Measurements from ENCODE around the gene XYLT1. TPM values are rescaled to one million over a fixed set of nuclear protein-coding genes. Genes with fewer than 3 reads are reported as not detected.

The XYLT1 gene
- total and polyA plus RNA-seq, 2 of the 8 experiments (the other 6 are each of a cell fraction or from before 2014, with no cell fraction given): 6.6 to 25.4 TPM

GRCh38 chr16:17229766-17230165 lies 241.0 kb downstream of the XYLT1 start:
- Histone ChIP-seq H2BK5ac (ENCODE audit: low read depth, low read length) (no peak overlapping the region), H3K56ac (replicated peaks; ENCODE audit: insufficient read length, low read depth, low read length) (no peak overlapping the region), H2AFZ (ENCODE audit: low read length) (no peak overlapping the region), H4K20me1 (replicated peaks in 1 of 2; ENCODE audit: control insufficient read depth in 1 of 2, insufficient read depth in 2 of 2, low read length in 2 of 2) (peaks cover 0 to 3% of the 10 kb centered on the region in 2 experiments), H3K27me3 (replicated peaks in 1 of 4; ENCODE audit: control insufficient read depth in 3 of 4, extremely low read depth in 1 of 4, insufficient read depth in 3 of 4, low read length in 3 of 4) (no peaks in the 10 kb centered on the region), H3K36me3 (ENCODE audit: control insufficient read depth in 2 of 4, insufficient read depth in 4 of 4, low read length in 3 of 4) (no peaks in the 10 kb centered on the region), H4K91ac (replicated peaks; ENCODE audit: insufficient read length, low read length) (no peak overlapping the region), H2AK5ac (ENCODE audit: low read depth, low read length) (no peak overlapping the region), H3K27ac (ENCODE audit: low read depth, low read length) (no peak overlapping the region), H3K79me2 (ENCODE audit: control insufficient read depth in 1 of 2, insufficient read depth in 2 of 2, low read length in 2 of 2) (no peaks in the 10 kb centered on the region; a peak in 1 of 4 replicates), H4K8ac (ENCODE audit: extremely low read depth, insufficient read depth, low read length) (no peak overlapping the region), H3K14ac (ENCODE audit: insufficient read length) (no peak overlapping the region), H3K18ac (ENCODE audit: extremely low read depth, low read length) (no peak overlapping the region), H3K4ac (replicated peaks; ENCODE audit: insufficient read length, low read depth, low read length) (no peak overlapping the region), H3K9me3 (ENCODE audit: insufficient read depth in 2 of 2, low read depth in 1 of 2, low read length in 1 of 2) (no peaks in the 10 kb centered on the region), H2BK15ac (ENCODE audit: low read length) (no peak overlapping the region), H2BK20ac (ENCODE audit: low read length) (no peak overlapping the region), H2BK120ac (replicated peaks; ENCODE audit: low read depth, low read length) (no peak overlapping the region), H3K4me2 (ENCODE audit: insufficient read depth in 1 of 2, low read depth in 2 of 2, low read length in 2 of 2) (no peak overlapping the region), H3K79me1 (ENCODE audit: low read depth, low read length) (peaks cover 2% of the 10 kb centered on the region; the same call in 1 of the 2 replicates), H3K9ac (replicated peaks in 1 of 4; ENCODE audit: extremely low read depth in 1 of 4, low read depth in 3 of 4, low read length in 3 of 4) (no peak overlapping the region), H3K23ac (ENCODE audit: insufficient read length) (no peak overlapping the region), H3K4me1 (replicated peaks in 1 of 4; ENCODE audit: control insufficient read depth in 3 of 4, insufficient read depth in 4 of 4, low read length in 3 of 4) (peaks cover 0 to 9% (median 0%) of the 10 kb centered on the region in 4 experiments; a peak in 2 of 7 replicates), H3K23me2 (ENCODE audit: low read depth, low read length) (peaks cover 5% of the 10 kb centered on the region; the same call in 1 of the 2 replicates), H2BK12ac (ENCODE audit: low read depth, low read length) (no peak overlapping the region), H3K4me3 (ENCODE audit: extremely low read depth in 1 of 4, insufficient read depth in 2 of 4, low read depth in 3 of 4, low read length in 4 of 4) (no peak overlapping the region), H4K5ac (ENCODE audit: insufficient read length, low read depth, low read length) (no peak overlapping the region)
- CTCF ChIA-PET (ENCODE audit: partially characterized antibody): no interaction called here
- WGBS, 2 experiments (ENCODE audit: extremely low coverage in 1 of 2, insufficient coverage in 1 of 2, insufficient read length in 1 of 2, insufficient replicate concordance in 2 of 2, low coverage in 1 of 2, low lambda C conversion rate in 2 of 2, missing lambda C conversion rate in 1 of 2): 93% methylated on average over 4 of the region's 4 CpGs; no CpG with 5 or more reads in 1 of the 2 experiments
- TF ChIP-seq KDM5A (IDR thresholded peaks at IDR 0.05; ENCODE audit: low read length) (no peak), BACH1 (IDR thresholded peaks at IDR 0.05; ENCODE audit: low read length) (no peak), CHD1 (IDR thresholded peaks at IDR 0.05; ENCODE audit: low read depth, low read length) (no peak), KDM4A (IDR thresholded peaks at IDR 0.05; ENCODE audit: low read depth, low read length, severe bottlenecking) (no peak), ATF3 (IDR thresholded peaks at IDR 0.05; ENCODE audit: insufficient read depth, low read depth, low read length) (no peak), POLR2AphosphoS5 (IDR thresholded peaks at IDR 0.05; ENCODE audit: low read depth, low read length) (no peak), RFX5 (IDR thresholded peaks at IDR 0.05; ENCODE audit: borderline replicate concordance, low read depth, low read length) (no peak), EP300 (IDR thresholded peaks at IDR 0.05; ENCODE audit: borderline replicate concordance in 1 of 2, low read depth in 2 of 2, low read length in 2 of 2) (no peak), HDAC6 (IDR thresholded peaks at IDR 0.05; ENCODE audit: low read depth, low read length) (no peak), SP2 (IDR thresholded peaks at IDR 0.05; ENCODE audit: low read length) (no peak)
- no peak for FAIRE-seq
- POLR2A ChIA-PET (ENCODE audit: partially characterized antibody): no interaction called here
- no peak for DNase-seq (ENCODE audit: low read depth in 1 of 2, low spot score in 2 of 2)

Data from H1 (cell line).